PC-3 (cell line): ENCODE measurements around the gene PLA2G4D. TPM values are rescaled to one million over a fixed set of nuclear protein-coding genes. Genes with fewer than 3 reads are reported as not detected.

Experiments used
- ATAC-seq: fragments of 200-7000 bp; cut with Tn5 transposase; 2 replicates; pipeline ENCODE4 v1.9.1; 2020; ENCODE audit warnings: mild to moderate bottlenecking, moderate library complexity
- BruUV-seq: library from RNA; stranded (reverse); fragments of 400-500 nt; replicated peaks from 2 replicates; lab custom pipeline; 2021; lab: Mats Ljungman, UMichigan
- CTCF ChIA-PET: fragments of 300-600 bp; sonication (Branson Sonifier 250); formaldehyde crosslinking; loops from one replicate; lab custom pipeline; 2022; ENCODE audit warnings: antibody characterized with exemption; lab: Charles Lee
- POLR2A ChIA-PET: fragments of 300-600 bp; sonication (Branson Sonifier 250); formaldehyde crosslinking; loops from one replicate; lab custom pipeline; 2022; ENCODE audit warnings: antibody characterized with exemption; ENCODE audit not compliant: unreplicated experiment; lab: Charles Lee
- DNase-seq: peaks from one replicate; pipeline ENCODE4 v3.0.0-alpha.2; 2015
- H2AFZ ChIP-seq: fragments of 300-600 bp; sonication (generic); 2 replicates; pipeline ENCODE4 v1.6.0; 2016; ENCODE audit warnings: antibody characterized with exemption, low read length
- H3F3A ChIP-seq: fragments of 300-600 bp; sonication (generic); one replicate; pipeline ENCODE4 v1.6.0; 2017; ENCODE audit warnings: antibody characterized with exemption, low read length, control low read depth, mild to moderate bottlenecking; ENCODE audit not compliant: unreplicated experiment
- H3K27ac ChIP-seq: fragments of 300-600 bp; sonication (generic); 2 replicates; pipeline ENCODE4 v1.5.1; 2016; ENCODE audit warnings: mild to moderate bottlenecking, low read length
- H3K27me3 ChIP-seq: fragments of 300-600 bp; sonication (generic); 2 replicates; pipeline ENCODE4 v1.6.1; 2016; ENCODE audit warnings: low read length, mixed read lengths
- H3K36me3 ChIP-seq: fragments of 300-600 bp; sonication (generic); 2 replicates; pipeline ENCODE4 v1.6.1; 2016; ENCODE audit warnings: low read depth, mixed run types, low read length, mixed read lengths
- H3K4me1 ChIP-seq: fragments of 300-600 bp; sonication (generic); 2 replicates; pipeline ENCODE4 v1.5.1; 2016; ENCODE audit warnings: low read length; ENCODE audit not compliant: insufficient read depth
- H3K4me2 ChIP-seq: fragments of 300-600 bp; sonication (generic); 2 replicates; pipeline ENCODE4 v1.6.0; 2016; ENCODE audit warnings: low read length
- H3K4me3 ChIP-seq: fragments of 300-600 bp; sonication (generic); 2 replicates; pipeline ENCODE4 v1.5.1; 2016; ENCODE audit warnings: mild to moderate bottlenecking, low read length, mixed read lengths
- H3K79me2 ChIP-seq: fragments of 300-600 bp; sonication (generic); 2 replicates; pipeline ENCODE4 v1.6.1; 2017; ENCODE audit warnings: low read length, mixed read lengths
- H3K9ac ChIP-seq: fragments of 300-600 bp; sonication (generic); 2 replicates; pipeline ENCODE4 v1.6.0; 2016; ENCODE audit warnings: mild to moderate bottlenecking, low read length
- H3K9me2 ChIP-seq: fragments of 300-600 bp; sonication (generic); replicated peaks from 2 replicates; pipeline ENCODE4 v1.6.1; 2016; ENCODE audit warnings: mixed run types, low read length, mixed read lengths
- H3K9me3 ChIP-seq: fragments of 300-600 bp; sonication (generic); 2 replicates; pipeline ENCODE4 v1.6.1; 2016; ENCODE audit warnings: low read length, mixed read lengths
- H4K20me1 ChIP-seq: fragments of 300-600 bp; sonication (generic); 2 replicates; pipeline ENCODE4 v1.6.1; 2016; ENCODE audit warnings: low read length, mixed read lengths
- EZH2 ChIP-seq: fragments of 300-600 bp; sonication (generic); IDR thresholded peaks from one replicate; pipeline ENCODE4 v1.6.1; 2017; ENCODE audit warnings: antibody characterized with exemption, mild to moderate bottlenecking, low read length; ENCODE audit not compliant: unreplicated experiment
- EZH2phosphoT487 ChIP-seq: fragments of 300-600 bp; sonication (generic); IDR thresholded peaks from 2 replicates; pipeline ENCODE4 v1.6.1; 2018; ENCODE audit warnings: mild to moderate bottlenecking, antibody characterized with exemption, low read length, borderline replicate concordance
- intact Hi-C: fragments of 100-400 bp; cut with micrococcal nuclease; formaldehyde crosslinking; loops from 2 replicates; pipeline ENCODE4 v1.9.0; 2023
- total RNA-seq: library from RNA; depleted of rRNA; stranded (reverse); fragments of >200 nt; gene quantifications from 2 replicates; pipeline ENCODE4 v1.2.3, GENCODE V29; 2014
- TF ChIP-seq, protein P1 (sequence below): fragments of 300-600 bp; sonication (generic); conservative IDR thresholded peaks from 2 replicates; pipeline ENCODE4 v1.5.1; 2017; ENCODE audit warnings: antibody characterized with exemption, low read depth, mild to moderate bottlenecking, low read length

Gene PLA2G4D
- total RNA-seq, 1 experiment from 2014 or later = 0.55 TPM

DNA sequence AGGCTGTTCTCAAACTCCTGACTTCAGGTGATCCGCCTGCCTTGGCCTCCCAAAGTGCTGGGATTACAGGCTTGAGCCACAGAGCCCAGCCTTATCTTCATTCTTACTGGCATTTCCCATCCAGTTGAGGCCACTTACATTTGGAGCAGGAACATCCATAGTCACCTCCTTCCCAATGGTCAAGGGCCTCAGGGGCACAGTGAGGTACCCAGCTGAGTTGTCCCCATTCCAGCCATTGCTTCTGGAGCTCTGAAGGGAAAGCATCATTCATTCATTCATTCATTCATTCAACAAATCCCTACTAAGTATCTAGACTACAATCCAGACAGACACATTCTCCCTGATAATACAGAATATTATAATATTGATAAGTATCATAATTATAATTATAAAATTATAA is 12.2 kb downstream of the PLA2G4D start:
- TF ChIP-seq EZH2phosphoT487 (no peak), EZH2 (no peak)
- TF ChIP-seq, protein P1, sequence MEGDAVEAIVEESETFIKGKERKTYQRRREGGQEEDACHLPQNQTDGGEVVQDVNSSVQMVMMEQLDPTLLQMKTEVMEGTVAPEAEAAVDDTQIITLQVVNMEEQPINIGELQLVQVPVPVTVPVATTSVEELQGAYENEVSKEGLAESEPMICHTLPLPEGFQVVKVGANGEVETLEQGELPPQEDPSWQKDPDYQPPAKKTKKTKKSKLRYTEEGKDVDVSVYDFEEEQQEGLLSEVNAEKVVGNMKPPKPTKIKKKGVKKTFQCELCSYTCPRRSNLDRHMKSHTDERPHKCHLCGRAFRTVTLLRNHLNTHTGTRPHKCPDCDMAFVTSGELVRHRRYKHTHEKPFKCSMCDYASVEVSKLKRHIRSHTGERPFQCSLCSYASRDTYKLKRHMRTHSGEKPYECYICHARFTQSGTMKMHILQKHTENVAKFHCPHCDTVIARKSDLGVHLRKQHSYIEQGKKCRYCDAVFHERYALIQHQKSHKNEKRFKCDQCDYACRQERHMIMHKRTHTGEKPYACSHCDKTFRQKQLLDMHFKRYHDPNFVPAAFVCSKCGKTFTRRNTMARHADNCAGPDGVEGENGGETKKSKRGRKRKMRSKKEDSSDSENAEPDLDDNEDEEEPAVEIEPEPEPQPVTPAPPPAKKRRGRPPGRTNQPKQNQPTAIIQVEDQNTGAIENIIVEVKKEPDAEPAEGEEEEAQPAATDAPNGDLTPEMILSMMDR = no peak
- ChIA-PET CTCF (no interaction called here), POLR2A (no interaction called here)
- Histone ChIP-seq H3K79me2 (no peaks in the 10 kb centered on the region), H3K9ac (no peak overlapping the region), H4K20me1 (no peaks in the 10 kb centered on the region), H3F3A (no peaks in the 10 kb centered on the region), H3K9me3 (no peaks in the 10 kb centered on the region), H2AFZ (no peak overlapping the region), H3K36me3 (no peaks in the 10 kb centered on the region), H3K9me2 (no peaks in the 10 kb centered on the region), H3K4me3 (no peak overlapping the region), H3K27me3 (no peaks in the 10 kb centered on the region), H3K4me2 (no peak overlapping the region), H3K27ac (no peak overlapping the region), H3K4me1 (peaks cover 26% of the 10 kb centered on the region)
- no peak for ATAC-seq
- intact Hi-C loops = no loop called here
- no TSS peak for BruUV-seq
- no peak for DNase-seq

- BruUV-seq = no TSS peak
- ChIA-PET CTCF (no interaction called here), POLR2A (no interaction called here)
- Histone ChIP-seq H3K36me3 (no peaks in the 10 kb centered on the region), H3K27ac (no peak overlapping the region), H3K27me3 (no peaks in the 10 kb centered on the region), H3K4me3 (no peak overlapping the region), H3K79me2 (no peaks in the 10 kb centered on the region), H3K9me2 (no peaks in the 10 kb centered on the region), H3K9ac (no peak overlapping the region), H4K20me1 (no peaks in the 10 kb centered on the region), H3F3A (no peaks in the 10 kb centered on the region), H3K4me2 (no peak overlapping the region), H3K9me3 (no peaks in the 10 kb centered on the region), H2AFZ (no peak overlapping the region), H3K4me1 (peaks cover 26% of the 10 kb centered on the region)
- TF ChIP-seq EZH2 = no peak
- TF ChIP-seq, protein P1 = no peak
- TF ChIP-seq EZH2phosphoT487 = no peak
- DNase-seq (no peak), ATAC-seq (no peak)
- intact Hi-C loops = no loop called here
These were observed 13.2 kb downstream of the PLA2G4D start for GRCh38 chr15:42080919-42081830.
